RWPE2 (cell line): ENCODE data around the gene TEKT3.

ENCODE experiments used
- ATAC-seq: fragments of 200-7000 bp; cut with Tn5 transposase; 3 replicates; pipeline ENCODE4 v1.9.1; 2021; ENCODE audit warnings: low read depth
- DNase-seq: peaks from one replicate; pipeline ENCODE4 v3.0.0-alpha.2; 2020; ENCODE audit warnings: low spot score
- H3K27ac ChIP-seq: fragments of 450-650 bp; 2 replicates; pipeline ENCODE4 v1.5.1; 2017; ENCODE audit warnings: mild to moderate bottlenecking; ENCODE audit not compliant: poor library complexity, severe bottlenecking
- H3K27me3 ChIP-seq: fragments of 250-450 bp; sonication (Bioruptor Pico); 2 replicates; pipeline ENCODE4 v1.5.1; 2021; ENCODE audit warnings: mild to moderate bottlenecking, moderate library complexity; ENCODE audit not compliant: insufficient read depth, poor library complexity, severe bottlenecking
- H3K36me3 ChIP-seq: fragments of 250-450 bp; sonication (Bioruptor Pico); 2 replicates; pipeline ENCODE4 v1.5.1; 2020; ENCODE audit warnings: low read depth, mild to moderate bottlenecking, moderate library complexity
- H3K4me1 ChIP-seq: fragments of 250-450 bp; sonication (Bioruptor Pico); 2 replicates; pipeline ENCODE4 v1.5.1; 2021; ENCODE audit warnings: mild to moderate bottlenecking, moderate library complexity; ENCODE audit not compliant: insufficient read depth, poor library complexity, severe bottlenecking
- H3K4me3 ChIP-seq: fragments of 250-450 bp; sonication (Bioruptor Pico); 2 replicates; pipeline ENCODE4 v1.5.1; 2021; ENCODE audit warnings: mild to moderate bottlenecking, moderate library complexity; ENCODE audit not compliant: severe bottlenecking
- H3K9me3 ChIP-seq: fragments of 250-450 bp; sonication (Bioruptor Pico); 2 replicates; pipeline ENCODE4 v1.5.1; 2021; ENCODE audit warnings: mild to moderate bottlenecking, moderate library complexity; ENCODE audit not compliant: severe bottlenecking
- CTCF ChIP-seq: fragments of 450-650 bp; IDR thresholded peaks from one replicate; pipeline ENCODE4 v1.5.1; 2017; ENCODE audit warnings: mild to moderate bottlenecking, moderate library complexity; ENCODE audit not compliant: poor library complexity, severe bottlenecking

TEKT3 gene

GRCh38 chr17:15264542-15264941 lies 76.9 kb downstream of the TEKT3 start:
- H3K27ac ChIP-seq: no peak overlapping the region
- no peak overlapping the region for H3K4me3 ChIP-seq
- no peaks in the 10 kb centered on the region for H3K9me3 ChIP-seq
- ATAC-seq (no peak), DNase-seq (no peak)
- H3K27me3 ChIP-seq: peaks cover 66% of the 10 kb centered on the region
- H3K4me1 ChIP-seq: no peaks in the 10 kb centered on the region
- TF ChIP-seq CTCF: no peak
- no peaks in the 10 kb centered on the region for H3K36me3 ChIP-seq

GRCh38 chr17:15263680-15264079 lies 77.7 kb downstream of the TEKT3 start:
- peaks cover 66% of the 10 kb centered on the region for H3K27me3 ChIP-seq
- H3K36me3 ChIP-seq: no peaks in the 10 kb centered on the region
- no peak overlapping the region for H3K27ac ChIP-seq
- ATAC-seq (no peak), DNase-seq (no peak)
- no peaks in the 10 kb centered on the region for H3K4me1 ChIP-seq
- H3K4me3 ChIP-seq: no peak overlapping the region
- no peaks in the 10 kb centered on the region for H3K9me3 ChIP-seq
- TF ChIP-seq CTCF: no peak

- no peaks in the 10 kb centered on the region for H3K36me3 ChIP-seq
- ATAC-seq: peak; percentile 8; the same call in 2 of the 3 replicates
- H3K9me3 ChIP-seq: no peaks in the 10 kb centered on the region
- H3K27me3 ChIP-seq: peaks cover 66% of the 10 kb centered on the region
- no peaks in the 10 kb centered on the region for H3K4me1 ChIP-seq
- TF ChIP-seq CTCF: no peak
- DNase-seq: no peak
- H3K27ac ChIP-seq: no peak overlapping the region
- H3K4me3 ChIP-seq: peak overlapping the region; percentile 21
Measured at GRCh38 chr17:15263206-15263579, 78.2 kb downstream of the TEKT3 start.

- TF ChIP-seq CTCF: no peak
- peak; percentile 54 for ATAC-seq
- no peak for DNase-seq
- H3K27me3 ChIP-seq: peaks cover 59% of the 10 kb centered on the region
- H3K4me1 ChIP-seq: no peaks in the 10 kb centered on the region
- no peaks in the 10 kb centered on the region for H3K36me3 ChIP-seq
- no peak overlapping the region for H3K27ac ChIP-seq
- H3K4me3 ChIP-seq: peak overlapping the region; percentile 21
- H3K9me3 ChIP-seq: no peaks in the 10 kb centered on the region
Measured at GRCh38 chr17:15262291-15263205, 78.8 kb downstream of the TEKT3 start.

- no peaks in the 10 kb centered on the region for H3K36me3 ChIP-seq
- ATAC-seq: no peak
- no peaks in the 10 kb centered on the region for H3K4me1 ChIP-seq
- no peak for TF ChIP-seq CTCF
- H3K4me3 ChIP-seq: no peak overlapping the region
- H3K27me3 ChIP-seq: peaks cover 56% of the 10 kb centered on the region
- H3K9me3 ChIP-seq: no peaks in the 10 kb centered on the region
- H3K27ac ChIP-seq: no peak overlapping the region
- no peak for DNase-seq
Measured at GRCh38 chr17:15261802-15262290, 79.6 kb downstream of the TEKT3 start.
